ENCODE data around the gene PAPSS1.
"Not testable (repeated sequence)": the region's sequence is repeated elsewhere in the genome, so short reads cannot be mapped to it uniquely, and the experiment has no call there.

Gene PAPSS1

DNA sequence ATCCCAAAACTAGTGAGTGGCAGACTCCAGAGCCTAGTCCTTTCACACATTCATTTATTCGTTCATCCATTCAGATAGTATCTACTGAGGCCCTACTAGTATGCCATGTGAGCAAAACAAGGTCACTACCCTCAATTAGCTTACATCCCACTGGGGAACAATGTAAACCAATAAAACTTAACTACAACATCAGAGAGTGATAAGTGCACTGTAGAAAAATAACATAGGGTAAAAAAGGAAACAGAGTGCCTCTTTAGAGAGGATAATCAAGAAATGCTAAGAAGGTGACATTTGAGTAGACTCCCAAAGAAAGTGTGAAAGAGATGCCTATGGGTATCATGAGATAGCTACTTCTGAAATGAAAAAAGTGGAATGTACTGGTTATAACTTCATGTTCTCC, 18.5 kb downstream of the PAPSS1 start:
- TF ChIP-seq, protein P1, sequence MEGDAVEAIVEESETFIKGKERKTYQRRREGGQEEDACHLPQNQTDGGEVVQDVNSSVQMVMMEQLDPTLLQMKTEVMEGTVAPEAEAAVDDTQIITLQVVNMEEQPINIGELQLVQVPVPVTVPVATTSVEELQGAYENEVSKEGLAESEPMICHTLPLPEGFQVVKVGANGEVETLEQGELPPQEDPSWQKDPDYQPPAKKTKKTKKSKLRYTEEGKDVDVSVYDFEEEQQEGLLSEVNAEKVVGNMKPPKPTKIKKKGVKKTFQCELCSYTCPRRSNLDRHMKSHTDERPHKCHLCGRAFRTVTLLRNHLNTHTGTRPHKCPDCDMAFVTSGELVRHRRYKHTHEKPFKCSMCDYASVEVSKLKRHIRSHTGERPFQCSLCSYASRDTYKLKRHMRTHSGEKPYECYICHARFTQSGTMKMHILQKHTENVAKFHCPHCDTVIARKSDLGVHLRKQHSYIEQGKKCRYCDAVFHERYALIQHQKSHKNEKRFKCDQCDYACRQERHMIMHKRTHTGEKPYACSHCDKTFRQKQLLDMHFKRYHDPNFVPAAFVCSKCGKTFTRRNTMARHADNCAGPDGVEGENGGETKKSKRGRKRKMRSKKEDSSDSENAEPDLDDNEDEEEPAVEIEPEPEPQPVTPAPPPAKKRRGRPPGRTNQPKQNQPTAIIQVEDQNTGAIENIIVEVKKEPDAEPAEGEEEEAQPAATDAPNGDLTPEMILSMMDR (IDR thresholded peaks at IDR 0.05; ENCODE audit: low read depth, low read length) = no peak
- Histone ChIP-seq H3K27ac (no peak overlapping the region), H3K9me3 (ENCODE audit: severe bottlenecking) (peaks cover 13% of the 10 kb centered on the region), H3K27me3 (ENCODE audit: insufficient read depth, low read depth, severe bottlenecking) (no peaks in the 10 kb centered on the region), H3K36me3 (peaks cover 72% of the 10 kb centered on the region), H3K4me3 (ENCODE audit: low read depth, low read length) (no peak overlapping the region)
- no peak for DNase-seq

DNA sequence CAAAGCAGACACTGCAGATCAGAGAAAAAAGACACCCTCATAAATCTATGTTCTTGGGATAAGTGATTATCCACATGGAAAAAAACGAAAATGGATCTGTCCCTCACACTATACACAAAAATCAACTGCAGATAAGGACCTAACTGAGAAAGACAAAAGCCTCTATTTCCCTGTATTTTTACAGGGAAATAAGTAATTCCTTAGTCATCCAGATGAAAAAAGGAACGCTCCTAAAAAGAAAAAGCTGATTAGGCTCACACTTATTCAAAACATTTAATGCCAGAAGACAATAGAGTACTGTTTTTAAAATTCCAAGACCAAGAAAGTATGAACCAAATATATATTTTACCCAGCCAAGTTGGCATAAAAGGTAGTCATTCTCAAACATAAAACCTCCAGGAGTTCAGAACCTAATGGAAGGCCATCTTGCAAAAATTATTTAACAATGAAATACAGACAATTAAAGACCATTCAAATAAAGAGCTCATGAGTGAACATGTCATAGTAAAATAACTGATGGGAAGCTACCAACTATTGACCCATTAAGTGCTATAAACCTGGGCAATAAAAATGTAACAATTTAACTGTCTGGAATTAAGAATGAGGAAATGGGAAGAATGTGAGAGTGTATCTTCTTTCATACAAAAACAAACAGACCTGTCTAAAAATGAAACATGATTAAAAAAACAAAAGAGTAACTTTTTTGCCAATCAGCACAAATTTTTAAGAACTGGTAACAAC, 20.4 kb downstream of the PAPSS1 start:
- Histone ChIP-seq H3K36me3 (peaks cover 72% of the 10 kb centered on the region), H3K4me3 (ENCODE audit: low read depth, low read length) (no peak overlapping the region), H3K9me3 (ENCODE audit: severe bottlenecking) (no peaks in the 10 kb centered on the region), H3K27me3 (ENCODE audit: insufficient read depth, low read depth, severe bottlenecking) (no peaks in the 10 kb centered on the region), H3K27ac (no peak overlapping the region; the same call in 1 of the 2 replicates)
- DNase-seq = no peak
- TF ChIP-seq, protein P1 (IDR thresholded peaks at IDR 0.05; ENCODE audit: low read depth, low read length) = no peak

DNA sequence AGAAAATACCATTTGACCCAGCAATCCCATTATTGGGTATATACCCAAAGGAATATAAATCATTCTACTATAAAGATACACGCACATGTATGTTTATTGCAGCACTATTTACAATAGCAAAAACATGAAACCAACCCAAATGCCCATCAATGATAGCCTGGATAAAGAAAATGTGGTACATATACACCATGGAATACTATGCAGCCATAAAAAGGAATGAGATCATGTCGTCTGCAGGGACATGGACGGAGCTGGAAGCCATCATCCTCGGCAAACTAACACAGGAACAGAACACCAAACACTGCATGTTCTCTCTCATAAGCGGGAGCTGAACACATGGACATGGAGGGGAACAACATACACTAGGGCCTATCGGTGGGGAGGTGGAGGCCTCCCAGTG, 23.8 kb downstream of the PAPSS1 start:
- H3K4me3 ChIP-seq (ENCODE audit: low read depth, low read length); H3K9me3 ChIP-seq (ENCODE audit: severe bottlenecking); H3K27ac ChIP-seq; DNase-seq; H3K27me3 ChIP-seq (ENCODE audit: insufficient read depth, low read depth, severe bottlenecking): not testable (repeated sequence)
- H3K36me3 ChIP-seq = peaks cover 95% of the 10 kb centered on the region

DNA sequence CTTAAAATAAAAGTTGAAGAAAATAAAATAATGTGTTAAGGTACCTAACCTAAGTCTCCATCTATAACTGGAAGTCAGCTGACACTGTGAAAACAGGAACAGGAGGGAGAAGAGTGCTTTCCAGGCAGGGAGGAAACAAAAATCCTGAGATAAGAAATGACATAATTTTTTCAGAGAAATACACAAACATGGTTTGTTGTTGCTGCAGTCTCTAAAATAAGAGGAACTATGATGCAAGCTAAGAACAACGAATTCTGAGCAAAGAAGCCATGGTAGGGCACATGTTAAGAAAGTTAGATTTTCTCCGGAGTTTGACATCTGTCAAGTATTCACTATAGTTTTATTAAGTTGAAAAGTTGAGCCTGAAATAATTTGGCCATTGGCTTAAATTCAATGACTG, 26.9 kb downstream of the PAPSS1 start:
- no peak for DNase-seq
- H3K36me3 ChIP-seq = peaks cover 85% of the 10 kb centered on the region
- H3K27me3 ChIP-seq (ENCODE audit: insufficient read depth, low read depth, severe bottlenecking) = no peaks in the 10 kb centered on the region
- H3K4me3 ChIP-seq (ENCODE audit: low read depth, low read length) = no peak overlapping the region
- no peaks in the 10 kb centered on the region for H3K9me3 ChIP-seq (ENCODE audit: severe bottlenecking)
- TF ChIP-seq, protein P1 (IDR thresholded peaks at IDR 0.05; ENCODE audit: low read depth, low read length) = no peak
- H3K27ac ChIP-seq = no peak overlapping the region

DNA sequence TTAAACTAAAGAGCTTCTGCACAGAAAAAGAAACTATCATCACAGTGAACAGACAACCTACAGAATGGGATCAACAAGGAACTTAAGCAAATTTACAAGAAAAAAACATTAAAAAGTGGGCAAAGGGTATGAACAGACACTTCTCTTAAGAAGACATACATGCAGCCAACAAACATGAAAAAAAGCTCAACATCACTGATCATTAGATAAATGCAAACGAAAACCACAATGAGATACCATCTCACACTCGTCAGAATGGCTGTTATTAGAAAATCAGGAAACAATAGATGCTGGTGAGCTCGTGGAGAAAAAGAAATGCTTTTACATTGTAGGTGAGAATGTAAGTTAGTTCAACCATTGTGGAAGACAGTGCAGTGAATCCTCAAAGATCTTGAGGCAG, 27.8 kb downstream of the PAPSS1 start:
- Histone ChIP-seq H3K36me3 (peaks cover 76% of the 10 kb centered on the region), H3K9me3 (ENCODE audit: severe bottlenecking) (no peaks in the 10 kb centered on the region), H3K27me3 (ENCODE audit: insufficient read depth, low read depth, severe bottlenecking) (no peaks in the 10 kb centered on the region), H3K27ac (peak overlapping the region; percentile 58), H3K4me3 (ENCODE audit: low read depth, low read length) (no peak overlapping the region)
- TF ChIP-seq, protein P1 (IDR thresholded peaks at IDR 0.05; ENCODE audit: low read depth, low read length) = no peak
- no peak for DNase-seq

DNA sequence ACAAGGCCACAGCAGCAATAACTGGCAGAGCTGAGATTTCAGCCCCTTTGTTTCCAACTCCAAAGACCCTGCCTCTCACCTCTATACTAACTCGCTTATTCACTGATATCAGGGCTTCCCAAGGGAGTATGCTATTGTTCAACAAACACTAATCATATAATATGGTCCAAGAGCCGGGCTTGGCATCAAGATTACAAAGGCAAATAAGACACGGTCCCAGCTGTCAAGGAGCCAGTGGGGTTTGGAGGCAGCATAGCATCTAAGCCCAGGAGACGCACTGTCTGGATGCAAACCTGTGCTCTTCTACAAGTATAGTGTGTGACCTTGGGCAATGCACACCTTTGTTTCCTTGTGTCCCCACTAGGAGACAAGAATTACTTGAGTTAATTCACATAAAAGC, 28.7 kb downstream of the PAPSS1 start:
- Histone ChIP-seq H3K27ac (peak overlapping the region; percentile 58), H3K36me3 (peaks cover 75% of the 10 kb centered on the region), H3K27me3 (ENCODE audit: insufficient read depth, low read depth, severe bottlenecking) (no peaks in the 10 kb centered on the region), H3K9me3 (ENCODE audit: severe bottlenecking) (no peaks in the 10 kb centered on the region), H3K4me3 (ENCODE audit: low read depth, low read length) (no peak overlapping the region)
- DNase-seq = peak; percentile 52
- TF ChIP-seq, protein P1 (IDR thresholded peaks at IDR 0.05; ENCODE audit: low read depth, low read length) = no peak

Measured in WERI-Rb-1 (cell line).